A673 (cell line): ENCODE results near the gene RALGPS1.

ENCODE experiments used
- EZH2 ChIP-seq: fragments of 200-600 bp; sonication (generic); IDR thresholded peaks from 2 replicates; pipeline ENCODE4 v1.6.1; 2017; ENCODE audit warnings: borderline replicate concordance, low read depth, mild to moderate bottlenecking, mixed read lengths, antibody characterized with exemption, low read length; ENCODE audit not compliant: poor library complexity, severe bottlenecking
- TF ChIP-seq, protein P1 (sequence below): fragments of 300-800, 200-600 bp; sonication (generic); conservative IDR thresholded peaks from 2 replicates; pipeline ENCODE4 v1.5.1; 2017; ENCODE audit warnings: low read depth, mild to moderate bottlenecking, antibody characterized with exemption, low read length, moderate library complexity, mixed read lengths

DNA sequence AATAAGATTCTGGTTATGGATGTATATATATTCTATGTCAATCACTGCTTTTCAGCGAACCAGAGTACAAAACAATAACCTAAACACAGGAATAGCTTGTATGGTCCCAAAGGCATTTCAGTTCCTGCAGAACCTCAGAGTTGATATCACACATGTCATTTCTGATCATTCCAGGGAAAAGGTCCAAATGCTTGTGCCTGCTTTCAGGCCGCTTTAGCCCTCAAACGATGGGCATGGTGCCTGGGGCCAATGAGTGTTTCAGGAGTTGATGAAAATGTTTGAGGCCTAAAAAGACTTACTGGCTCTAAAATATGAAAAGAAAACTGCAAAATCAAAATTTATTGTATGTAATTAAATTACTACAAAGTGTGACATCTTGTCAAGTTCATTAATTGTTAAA is 185.1 kb downstream of the RALGPS1 start:
- TF ChIP-seq, protein P1, sequence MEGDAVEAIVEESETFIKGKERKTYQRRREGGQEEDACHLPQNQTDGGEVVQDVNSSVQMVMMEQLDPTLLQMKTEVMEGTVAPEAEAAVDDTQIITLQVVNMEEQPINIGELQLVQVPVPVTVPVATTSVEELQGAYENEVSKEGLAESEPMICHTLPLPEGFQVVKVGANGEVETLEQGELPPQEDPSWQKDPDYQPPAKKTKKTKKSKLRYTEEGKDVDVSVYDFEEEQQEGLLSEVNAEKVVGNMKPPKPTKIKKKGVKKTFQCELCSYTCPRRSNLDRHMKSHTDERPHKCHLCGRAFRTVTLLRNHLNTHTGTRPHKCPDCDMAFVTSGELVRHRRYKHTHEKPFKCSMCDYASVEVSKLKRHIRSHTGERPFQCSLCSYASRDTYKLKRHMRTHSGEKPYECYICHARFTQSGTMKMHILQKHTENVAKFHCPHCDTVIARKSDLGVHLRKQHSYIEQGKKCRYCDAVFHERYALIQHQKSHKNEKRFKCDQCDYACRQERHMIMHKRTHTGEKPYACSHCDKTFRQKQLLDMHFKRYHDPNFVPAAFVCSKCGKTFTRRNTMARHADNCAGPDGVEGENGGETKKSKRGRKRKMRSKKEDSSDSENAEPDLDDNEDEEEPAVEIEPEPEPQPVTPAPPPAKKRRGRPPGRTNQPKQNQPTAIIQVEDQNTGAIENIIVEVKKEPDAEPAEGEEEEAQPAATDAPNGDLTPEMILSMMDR, result no peak
- no peak for TF ChIP-seq EZH2
